AG10803 (cell line): Measurements from ENCODE around the gene SUGCT.

ENCODE experiments used
- DNase-seq: peaks from one replicate; pipeline ENCODE4 v3.0.0; 2010; ENCODE audit warnings: low read depth
- H3K4me3 ChIP-seq: 2 replicates; pipeline ENCODE4 v1.5.1; 2011; ENCODE audit warnings: mild to moderate bottlenecking, low read length, control low read depth
- TF ChIP-seq, protein P1 (sequence below): conservative IDR thresholded peaks from 2 replicates; pipeline ENCODE4 v1.5.1; 2011; ENCODE audit warnings: mild to moderate bottlenecking, low read length, control low read depth, inconsistent platforms

The SUGCT gene

DNA sequence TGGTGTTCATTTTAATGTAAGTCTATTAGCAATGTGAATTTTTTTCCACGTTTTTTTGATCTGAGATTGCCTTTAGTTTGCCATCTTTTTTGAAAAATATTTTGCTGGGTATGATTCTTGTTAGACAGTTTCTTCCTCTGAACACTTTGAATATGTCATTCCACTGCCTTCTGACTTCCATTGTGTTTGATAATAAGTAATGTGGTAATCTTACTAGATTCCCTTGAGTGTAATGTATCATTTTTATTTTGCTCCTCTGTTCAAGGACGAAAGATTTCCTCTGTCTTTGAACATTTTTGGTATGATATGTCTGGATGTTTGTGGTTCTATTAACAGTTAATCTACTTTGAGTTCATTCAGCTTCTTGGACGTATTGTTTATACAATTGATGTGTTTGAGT, 371.4 kb downstream of the SUGCT start:
- TF ChIP-seq, protein P1, sequence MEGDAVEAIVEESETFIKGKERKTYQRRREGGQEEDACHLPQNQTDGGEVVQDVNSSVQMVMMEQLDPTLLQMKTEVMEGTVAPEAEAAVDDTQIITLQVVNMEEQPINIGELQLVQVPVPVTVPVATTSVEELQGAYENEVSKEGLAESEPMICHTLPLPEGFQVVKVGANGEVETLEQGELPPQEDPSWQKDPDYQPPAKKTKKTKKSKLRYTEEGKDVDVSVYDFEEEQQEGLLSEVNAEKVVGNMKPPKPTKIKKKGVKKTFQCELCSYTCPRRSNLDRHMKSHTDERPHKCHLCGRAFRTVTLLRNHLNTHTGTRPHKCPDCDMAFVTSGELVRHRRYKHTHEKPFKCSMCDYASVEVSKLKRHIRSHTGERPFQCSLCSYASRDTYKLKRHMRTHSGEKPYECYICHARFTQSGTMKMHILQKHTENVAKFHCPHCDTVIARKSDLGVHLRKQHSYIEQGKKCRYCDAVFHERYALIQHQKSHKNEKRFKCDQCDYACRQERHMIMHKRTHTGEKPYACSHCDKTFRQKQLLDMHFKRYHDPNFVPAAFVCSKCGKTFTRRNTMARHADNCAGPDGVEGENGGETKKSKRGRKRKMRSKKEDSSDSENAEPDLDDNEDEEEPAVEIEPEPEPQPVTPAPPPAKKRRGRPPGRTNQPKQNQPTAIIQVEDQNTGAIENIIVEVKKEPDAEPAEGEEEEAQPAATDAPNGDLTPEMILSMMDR, result no peak
- H3K4me3 ChIP-seq, result no peak overlapping the region
- no peak for DNase-seq

GRCh38 chr7:40507166-40507565, 372.4 kb downstream of the SUGCT start:
- no peak for DNase-seq
- TF ChIP-seq, protein P1, result no peak; the same call in 1 of the 2 replicates

DNA sequence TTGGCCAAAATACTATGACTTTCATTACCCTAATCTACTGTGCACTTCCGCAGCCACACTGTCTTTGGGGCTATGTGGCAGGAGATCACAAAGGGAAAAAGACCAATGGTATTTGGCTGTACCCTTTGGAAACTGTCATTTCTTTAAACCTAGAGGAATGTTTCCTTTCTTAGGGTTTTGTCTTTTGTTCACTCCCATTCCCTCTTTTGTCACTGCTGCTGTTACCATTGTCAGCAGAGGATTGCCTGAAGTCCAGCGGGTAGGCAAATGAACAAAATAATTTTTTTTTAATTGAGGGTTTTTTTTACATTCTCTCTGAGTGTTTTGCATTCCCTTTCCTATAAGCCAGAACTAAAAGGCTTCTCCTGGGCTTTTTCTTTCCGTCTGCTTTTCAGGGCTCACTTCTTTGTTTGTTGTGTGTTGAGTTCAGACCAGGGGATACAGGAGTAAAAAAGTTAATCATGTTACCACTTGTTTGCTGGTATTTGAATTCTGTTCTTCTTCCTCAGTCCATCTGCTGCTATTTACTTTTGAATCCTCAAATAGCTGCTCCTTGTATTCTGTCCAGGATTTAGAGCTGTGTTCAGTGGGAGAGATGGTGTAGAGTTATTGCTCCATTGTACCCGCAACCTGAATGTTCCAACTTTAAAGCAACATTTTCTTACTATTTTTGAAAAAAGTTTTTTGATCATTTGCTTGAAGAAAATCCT, 374.6 kb downstream of the SUGCT start:
- DNase-seq, result no peak
- TF ChIP-seq, protein P1, result no peak
- no peak overlapping the region for H3K4me3 ChIP-seq

More at GRCh38 chr7:40507166-40507565, 372.4 kb downstream of the SUGCT start:
- H3K4me3 ChIP-seq, result no peak overlapping the region

DNA sequence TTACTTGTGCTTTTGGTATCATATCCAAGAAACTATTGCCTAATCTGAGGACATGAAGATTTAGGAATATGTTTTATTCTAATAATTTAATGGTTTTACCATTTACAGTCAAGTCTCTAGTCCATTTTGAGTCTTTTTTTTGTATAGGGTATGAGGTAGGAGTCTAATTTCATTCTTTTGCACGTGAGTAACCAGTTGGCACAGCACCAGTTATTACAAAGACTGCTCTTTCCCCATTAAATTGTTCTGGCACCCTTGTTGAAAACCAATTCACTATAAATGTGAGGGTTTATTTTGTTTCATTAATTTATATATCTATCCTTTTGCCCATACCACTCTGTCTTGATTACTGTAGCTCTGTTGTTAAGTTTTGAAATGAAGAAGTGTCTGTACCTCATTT, 381.6 kb downstream of the SUGCT start:
- TF ChIP-seq, protein P1, result no peak
- peak; percentile 36 for DNase-seq
- no peak overlapping the region for H3K4me3 ChIP-seq

- TF ChIP-seq, protein P1, result no peak
- H3K4me3 ChIP-seq, result no peak overlapping the region
- DNase-seq, result no peak
Measured at GRCh38 chr7:40519009-40519408, 384.2 kb downstream of the SUGCT start.

- no peak overlapping the region for H3K4me3 ChIP-seq
- DNase-seq, result no peak
- TF ChIP-seq, protein P1, result no peak
Measured at GRCh38 chr7:40520986-40521738, 386.4 kb downstream of the SUGCT start.

- no peak overlapping the region for H3K4me3 ChIP-seq
- TF ChIP-seq, protein P1, result no peak
- no peak for DNase-seq
Measured at GRCh38 chr7:40525764-40526163, 391.0 kb downstream of the SUGCT start.
